ENCODE measurements around the gene MRPL41.
"Not testable (repeated sequence)": the region's sequence is repeated elsewhere in the genome, so short reads cannot be mapped to it uniquely, and the experiment has no call there.

The MRPL41 gene

GRCh38 chr9:137554349-137554748 lies 2.7 kb downstream of the MRPL41 start:
- DNase-seq, result no peak

GRCh38 chr9:137555179-137555578 lies 3.5 kb downstream of the MRPL41 start:
- no peak for DNase-seq

GRCh38 chr9:137556069-137556838 lies 4.6 kb downstream of the MRPL41 start:
- DNase-seq, result no peak

- DNase-seq, result no peak
These were observed 6.4 kb downstream of the MRPL41 start for GRCh38 chr9:137558127-137558526.

GRCh38 chr9:137564134-137564533 lies 12.5 kb downstream of the MRPL41 start:
- no peak for DNase-seq

- DNase-seq, result no peak
These were observed 13.2 kb downstream of the MRPL41 start for GRCh38 chr9:137564817-137565411.

- not testable (repeated sequence) for DNase-seq
These were observed 16.8 kb downstream of the MRPL41 start for GRCh38 chr9:137568445-137568844.

- DNase-seq, result no peak
These were observed 18.0 kb downstream of the MRPL41 start for GRCh38 chr9:137569609-137570203.

GRCh38 chr9:137570566-137570965 lies 18.9 kb downstream of the MRPL41 start:
- DNase-seq, result no peak

GRCh38 chr9:137574192-137574591 lies 22.5 kb downstream of the MRPL41 start:
- no peak for DNase-seq

- DNase-seq, result no peak
These were observed 23.7 kb downstream of the MRPL41 start for GRCh38 chr9:137575364-137575715.

GRCh38 chr9:137575716-137576411 lies 24.2 kb downstream of the MRPL41 start:
- no peak for DNase-seq

GRCh38 chr9:137578518-137579258 lies 27.0 kb downstream of the MRPL41 start, which contains the start of gene DPH7:
TSS of gene DPH7 (minus strand) at chr9:137578925. CDS start at chr9:137578777, 148 bp downstream.
- peak; percentile 90 for DNase-seq

GRCh38 chr9:137579259-137579604 lies 27.6 kb downstream of the MRPL41 start:
- no peak for DNase-seq

GRCh38 chr9:137580209-137580953 lies 28.7 kb downstream of the MRPL41 start:
- no peak for DNase-seq

- DNase-seq, result no peak
These were observed 29.3 kb downstream of the MRPL41 start for GRCh38 chr9:137580954-137581322.

GRCh38 chr9:137581361-137582285 lies 29.9 kb downstream of the MRPL41 start:
- DNase-seq, result no peak

- no peak for DNase-seq
These were observed 30.7 kb downstream of the MRPL41 start for GRCh38 chr9:137582286-137582860.

GRCh38 chr9:137583347-137583746 lies 31.7 kb downstream of the MRPL41 start:
- DNase-seq, result no peak

- DNase-seq, result no peak
These were observed 32.3 kb downstream of the MRPL41 start for GRCh38 chr9:137583957-137584356.

- DNase-seq, result no peak
These were observed 35.2 kb downstream of the MRPL41 start for GRCh38 chr9:137586854-137587253.

All from activated CD4-positive, alpha-beta T cell treated with anti-CD3 and anti-CD28 coated beads for 1 hour (primary cell).